IMR-90 (cell line): Measurements from ENCODE around the gene ALDH2.

Experiments
- BHLHE40 ChIP-seq: fragments of 150-350 bp; IDR thresholded peaks from 2 replicates; pipeline ENCODE4 v1.6.1; 2016; ENCODE audit warnings: mild to moderate bottlenecking, low read depth, low read length
- CEBPB ChIP-seq: IDR thresholded peaks from 2 replicates; pipeline ENCODE4 v1.6.1; 2012; ENCODE audit warnings: low read depth, low read length, improper control_type of control experiment
- CTCF ChIP-seq: conservative IDR thresholded peaks from 2 replicates; pipeline ENCODE4 v1.5.1; 2012; ENCODE audit warnings: mild to moderate bottlenecking, low read depth, low read length, improper control_type of control experiment
- MAFK ChIP-seq: IDR thresholded peaks from 2 replicates; pipeline ENCODE4 v1.6.1; 2012; ENCODE audit warnings: low read depth, low read length, improper control_type of control experiment
- MAZ ChIP-seq: IDR thresholded peaks from 2 replicates; pipeline ENCODE4 v1.6.1; 2012; ENCODE audit warnings: low read depth, mild to moderate bottlenecking, low read length, improper control_type of control experiment, moderate library complexity, borderline replicate concordance
- MXI1 ChIP-seq: IDR thresholded peaks from 2 replicates; pipeline ENCODE4 v1.6.1; 2012; ENCODE audit warnings: low read depth, mild to moderate bottlenecking, low read length, moderate library complexity, borderline replicate concordance
- NFE2L2 ChIP-seq: fragments of 150-350 bp; IDR thresholded peaks from 2 replicates; pipeline ENCODE4 v1.6.1; 2016; ENCODE audit warnings: low read depth, mild to moderate bottlenecking, low read length
- POLR2A ChIP-seq: IDR thresholded peaks from 2 replicates; pipeline ENCODE4 v1.6.1; 2012; ENCODE audit warnings: mild to moderate bottlenecking, low read depth, low read length
- RAD21 ChIP-seq: IDR thresholded peaks from 2 replicates; pipeline ENCODE4 v1.6.1; 2012; ENCODE audit warnings: low read length, improper control_type of control experiment
- RCOR1 ChIP-seq: IDR thresholded peaks from 2 replicates; pipeline ENCODE4 v1.6.1; 2012; ENCODE audit warnings: mild to moderate bottlenecking, low read length, improper control_type of control experiment; ENCODE audit not compliant: insufficient replicate concordance
- RFX5 ChIP-seq: IDR thresholded peaks from 2 replicates; pipeline ENCODE4 v1.8.0; 2012; ENCODE audit warnings: low read depth, mild to moderate bottlenecking, low read length, moderate library complexity
- SMC3 ChIP-seq: fragments of 150-350 bp; IDR thresholded peaks from 2 replicates; pipeline ENCODE4 v1.6.1; 2016; ENCODE audit warnings: low read depth, mild to moderate bottlenecking, antibody characterized with exemption, low read length, moderate library complexity

GRCh38 chr12:111780166-111780565 is 13.4 kb downstream of the ALDH2 start:
- no peak for TF ChIP-seq CTCF
- no peak for TF ChIP-seq MAZ
- no peak for TF ChIP-seq RFX5
- no peak for TF ChIP-seq CEBPB
- TF ChIP-seq POLR2A = no peak
- no peak for TF ChIP-seq RAD21
- TF ChIP-seq SMC3 = no peak
- no peak for TF ChIP-seq RCOR1
- no peak for TF ChIP-seq NFE2L2
- TF ChIP-seq BHLHE40 = no peak
- no peak for TF ChIP-seq MAFK
- no peak for TF ChIP-seq MXI1
